ENCODE data around the gene NOLC1.

The NOLC1 gene

GRCh38 chr10:102119417-102120141, 32.6 kb upstream of the NOLC1 start:
- peak; percentile 57 to 64 for DNase-seq
- Mint-ChIP-seq H3K4me1 (peaks cover 58% of the 10 kb centered on the region), H3K9me3 (no peaks in the 10 kb centered on the region), H3K27ac (peak overlapping the region; percentile 93 to 98), H3K4me3 (peak overlapping the region; percentile 91 to 99), H3K27me3 (no peaks in the 10 kb centered on the region)
- ATAC-seq: peak; percentile 24

GRCh38 chr10:102120142-102120990, 31.8 kb upstream of the NOLC1 start, which contains the start of gene LDB1:
Gene LDB1, minus strand, starts transcription at chr10:102120368. Its CDS starts 258 bp downstream, at chr10:102120110.
- H3K4me1 Mint-ChIP-seq: peaks cover 50% of the 10 kb centered on the region

GRCh38 chr10:102120991-102121738, 31.0 kb upstream of the NOLC1 start:
- ATAC-seq (no peak), DNase-seq (no peak)
- Mint-ChIP-seq H3K27ac (peak overlapping the region; percentile 92 to 95), H3K4me1 (peaks cover 42% of the 10 kb centered on the region), H3K4me3 (peak overlapping the region; percentile 91 to 99), H3K9me3 (no peaks in the 10 kb centered on the region), H3K27me3 (no peaks in the 10 kb centered on the region)

More at GRCh38 chr10:102120142-102120990, 31.8 kb upstream of the NOLC1 start, which contains the start of gene LDB1:
- no peaks in the 10 kb centered on the region for H3K27me3 Mint-ChIP-seq
- peak; percentile 75 to 76 for DNase-seq
- peak within 1 kb of the TSS; percentile 93 to 98 for H3K27ac Mint-ChIP-seq
- ATAC-seq: peak; percentile 63
- H3K4me3 Mint-ChIP-seq: peak within 1 kb of the TSS; percentile 91 to 99
- H3K9me3 Mint-ChIP-seq: no peaks in the 10 kb centered on the region

- no peak for ATAC-seq
- Mint-ChIP-seq H3K9me3 (no peaks in the 10 kb centered on the region), H3K27me3 (no peaks in the 10 kb centered on the region), H3K27ac (peak overlapping the region in 1 of 2 donors; percentile 92), H3K4me3 (peak overlapping the region; percentile 91 to 99), H3K4me1 (peaks cover 35% of the 10 kb centered on the region)
- no peak for DNase-seq
Observed at GRCh38 chr10:102121739-102122372, 30.3 kb upstream of the NOLC1 start.

- DNase-seq: no peak
- Mint-ChIP-seq H3K4me3 (no peak overlapping the region), H3K9me3 (no peaks in the 10 kb centered on the region), H3K27ac (no peak overlapping the region), H3K27me3 (no peaks in the 10 kb centered on the region), H3K4me1 (peaks cover 30% of the 10 kb centered on the region)
- ATAC-seq: no peak
Observed at GRCh38 chr10:102122450-102122849, 29.7 kb upstream of the NOLC1 start.

- Mint-ChIP-seq H3K4me3 (no peak overlapping the region), H3K27ac (no peak overlapping the region)
Observed at GRCh38 chr10:102123223-102123622, 29.0 kb upstream of the NOLC1 start.

GRCh38 chr10:102131286-102132170, 20.7 kb upstream of the NOLC1 start:
- ATAC-seq: no peak
- Mint-ChIP-seq H3K9me3 (no peaks in the 10 kb centered on the region), H3K4me1 (peaks cover 36% of the 10 kb centered on the region), H3K27ac (peak overlapping the region in 1 of 2 donors; percentile 100), H3K27me3 (no peaks in the 10 kb centered on the region), H3K4me3 (peak overlapping the region; percentile 93 to 95)
- DNase-seq: no peak

More at GRCh38 chr10:102123223-102123622, 29.0 kb upstream of the NOLC1 start:
- ATAC-seq (no peak), DNase-seq (no peak)
- H3K9me3 Mint-ChIP-seq: no peaks in the 10 kb centered on the region
- peaks cover 22% of the 10 kb centered on the region for H3K4me1 Mint-ChIP-seq
- no peaks in the 10 kb centered on the region for H3K27me3 Mint-ChIP-seq

- H3K27me3 Mint-ChIP-seq: no peaks in the 10 kb centered on the region
- H3K4me1 Mint-ChIP-seq: peaks cover 40% of the 10 kb centered on the region
- DNase-seq (no peak), ATAC-seq (no peak)
- H3K9me3 Mint-ChIP-seq: no peaks in the 10 kb centered on the region
- H3K4me3 Mint-ChIP-seq: peak overlapping the region; percentile 93 to 95
- peak overlapping the region; percentile 86 to 100 for H3K27ac Mint-ChIP-seq
Observed at GRCh38 chr10:102132193-102132562, 20.0 kb upstream of the NOLC1 start.

GRCh38 chr10:102132563-102133372, 19.4 kb upstream of the NOLC1 start, which contains the start of gene PPRC1:
Gene PPRC1, plus strand, starts transcription at chr10:102133040. Its CDS starts 29 bp downstream, at chr10:102133069.
- ATAC-seq (peak; percentile 95), DNase-seq (peak; percentile 96 to 99)
- no peaks in the 10 kb centered on the region for H3K27me3 Mint-ChIP-seq
- H3K27ac Mint-ChIP-seq: peak within 1 kb of the TSS; percentile 99 to 100
- H3K4me1 Mint-ChIP-seq: peaks cover 46% of the 10 kb centered on the region
- peak within 1 kb of the TSS; percentile 93 to 95 for H3K4me3 Mint-ChIP-seq
- H3K9me3 Mint-ChIP-seq: no peaks in the 10 kb centered on the region

GRCh38 chr10:102133373-102134195, 18.6 kb upstream of the NOLC1 start:
- H3K9me3 Mint-ChIP-seq: no peaks in the 10 kb centered on the region
- peak overlapping the region; percentile 93 to 95 for H3K4me3 Mint-ChIP-seq
- peak overlapping the region; percentile 99 to 100 for H3K27ac Mint-ChIP-seq
- H3K4me1 Mint-ChIP-seq: peaks cover 48% of the 10 kb centered on the region
- peak; percentile 59 to 71 for DNase-seq
- ATAC-seq: peak; percentile 48
- no peaks in the 10 kb centered on the region for H3K27me3 Mint-ChIP-seq

- H3K27ac Mint-ChIP-seq: peak overlapping the region; percentile 99 to 100
- DNase-seq (no peak), ATAC-seq (no peak)
- H3K4me1 Mint-ChIP-seq: peaks cover 56% of the 10 kb centered on the region
- no peaks in the 10 kb centered on the region for H3K27me3 Mint-ChIP-seq
- peak overlapping the region; percentile 93 to 95 for H3K4me3 Mint-ChIP-seq
- no peaks in the 10 kb centered on the region for H3K9me3 Mint-ChIP-seq
Observed at GRCh38 chr10:102134416-102134815, 17.8 kb upstream of the NOLC1 start.

- Mint-ChIP-seq H3K27me3 (no peaks in the 10 kb centered on the region), H3K4me1 (peaks cover 65% of the 10 kb centered on the region), H3K4me3 (peak overlapping the region; percentile 93 to 95), H3K27ac (peak overlapping the region; percentile 30 to 80), H3K9me3 (no peaks in the 10 kb centered on the region)
- ATAC-seq (no peak), DNase-seq (no peak)
Observed at GRCh38 chr10:102135956-102136526, 16.1 kb upstream of the NOLC1 start.

Data from stimulated activated naive CD8-positive, alpha-beta T cell treated with anti-CD3 and anti-CD28 coated beads, Interleukin-15, amount 100 ng/mL, for 72 hours (primary cell).